ENCODE measurements around the gene IGSF9.
A peak's percentile ranks its signal among the peaks of the same experiment; 100 is the strongest.
"Not testable (repeated sequence)": the region's sequence is repeated elsewhere in the genome, so short reads cannot be mapped to it uniquely, and the experiment has no call there.

IGSF9 gene

DNA sequence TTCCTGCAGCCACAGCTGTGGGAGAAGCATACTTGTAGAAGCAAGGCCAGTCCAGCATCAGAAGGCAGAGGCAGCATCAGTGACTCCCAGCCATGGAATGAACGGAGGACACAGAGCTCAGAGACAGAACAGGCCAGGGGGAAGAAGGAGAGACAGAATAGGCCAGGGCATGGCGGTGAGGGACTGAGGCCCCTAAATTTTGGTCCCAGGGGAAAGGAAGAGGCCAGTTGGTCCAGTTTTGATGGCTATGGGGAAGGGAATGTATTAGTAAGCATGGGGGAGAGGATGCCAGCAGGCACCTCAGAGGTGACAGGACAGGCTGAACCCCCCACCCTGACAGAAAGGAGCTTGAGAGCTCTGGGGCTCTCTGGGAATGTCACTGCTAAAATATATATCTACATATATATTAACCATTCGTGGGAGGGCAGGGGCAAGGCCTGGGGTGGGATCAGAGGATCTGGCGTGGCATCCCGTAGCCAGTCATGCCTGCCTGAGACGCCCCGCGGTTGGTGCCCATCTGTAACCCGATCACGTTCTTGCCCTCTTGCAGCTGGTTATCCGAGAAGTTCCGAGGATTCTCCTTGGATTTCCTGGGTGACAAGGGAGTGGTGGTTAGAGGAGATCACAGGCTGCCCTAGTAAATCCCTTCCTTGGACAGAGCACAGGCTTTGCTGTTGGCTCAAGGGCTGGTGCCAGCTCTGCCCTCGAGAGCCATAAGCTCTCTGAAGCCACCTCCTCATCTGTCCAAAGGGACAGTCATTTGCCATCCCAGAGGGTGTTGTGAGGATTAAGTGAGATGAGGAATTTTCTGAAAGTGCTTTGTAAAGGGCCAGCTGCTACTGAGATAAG, 26.8 kb downstream of the IGSF9 start:
- no peak for DNase-seq

DNA sequence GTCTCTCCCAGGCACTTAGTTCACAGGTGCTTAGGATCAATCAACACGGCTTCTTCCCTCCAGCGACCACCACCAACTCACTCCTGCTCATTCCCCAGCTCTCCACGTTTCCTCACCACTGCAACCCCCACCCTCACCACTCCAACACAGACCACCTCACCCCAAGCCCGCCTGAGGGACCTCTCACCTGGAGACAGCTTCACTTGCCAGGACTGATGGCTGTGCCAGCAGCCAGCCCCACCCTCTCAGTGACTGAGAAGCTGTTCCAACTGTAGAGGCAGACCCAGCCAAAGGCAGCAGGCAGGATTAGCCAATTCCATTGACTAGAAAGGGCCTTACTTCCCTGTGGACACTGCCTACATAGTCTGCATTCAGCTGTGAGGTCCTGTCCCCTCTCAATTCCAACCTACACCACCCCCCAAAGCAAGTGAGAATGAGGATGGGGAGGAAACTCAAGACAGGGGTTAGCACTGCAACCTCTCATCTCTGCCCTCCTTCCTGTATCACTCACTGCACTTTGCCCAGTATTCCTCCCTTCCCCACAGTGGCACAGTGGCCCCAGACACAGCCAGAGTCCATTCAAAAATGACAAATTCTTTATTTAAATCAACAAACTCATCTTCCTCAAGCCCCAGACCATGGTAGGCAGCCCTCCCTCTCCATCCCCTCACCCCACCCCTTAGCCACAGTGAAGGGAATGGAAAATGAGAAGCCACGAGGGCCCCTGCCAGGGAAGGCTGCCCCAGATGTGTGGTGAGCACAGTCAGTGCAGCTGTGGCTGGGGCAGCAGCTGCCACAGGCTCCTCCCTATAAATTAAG, 27.7 kb downstream of the IGSF9 start:
- DNase-seq, result no peak

- peak; percentile 92 for DNase-seq
Measured at GRCh38 chr1:159916242-159917051, 29.0 kb downstream of the IGSF9 start.

GRCh38 chr1:159915571-159916241, 29.7 kb downstream of the IGSF9 start:
- DNase-seq, result no peak

DNA sequence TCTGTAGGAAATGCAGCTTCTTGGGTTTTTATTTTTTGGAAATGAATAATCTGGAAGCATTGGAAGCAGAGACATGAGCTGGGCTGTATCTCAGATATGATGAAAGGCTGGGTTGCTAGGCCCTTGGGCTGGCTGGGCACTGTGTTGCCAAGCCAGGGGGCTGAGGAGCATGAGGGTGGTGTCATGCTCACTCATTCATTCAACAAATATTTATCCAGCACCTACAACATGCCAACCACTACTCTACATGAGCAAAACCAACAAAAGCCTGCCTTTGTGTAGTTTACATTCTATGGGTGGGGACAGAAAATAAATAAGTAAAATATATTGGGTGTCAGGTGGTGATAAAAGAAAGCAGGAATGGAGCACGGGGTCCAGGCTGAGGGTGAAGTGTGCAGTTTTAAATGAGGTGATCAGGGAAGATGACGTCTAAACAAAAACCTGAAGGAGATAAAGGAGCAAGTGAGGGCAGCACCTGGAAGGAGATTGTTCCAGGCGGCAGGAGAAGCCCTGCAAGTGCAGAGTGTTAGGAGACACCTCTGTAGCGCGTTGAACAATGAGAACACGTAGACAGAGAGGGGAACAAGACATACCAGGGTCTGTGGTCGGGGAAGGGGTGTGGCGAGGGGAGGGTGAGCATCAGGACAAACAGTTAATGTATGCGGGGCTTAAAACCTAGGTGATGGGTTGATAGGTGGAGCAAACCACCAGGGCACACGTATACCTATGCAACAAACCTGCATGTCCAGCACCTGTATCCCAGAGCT, 31.0 kb downstream of the IGSF9 start:
- DNase-seq, result no peak

DNA sequence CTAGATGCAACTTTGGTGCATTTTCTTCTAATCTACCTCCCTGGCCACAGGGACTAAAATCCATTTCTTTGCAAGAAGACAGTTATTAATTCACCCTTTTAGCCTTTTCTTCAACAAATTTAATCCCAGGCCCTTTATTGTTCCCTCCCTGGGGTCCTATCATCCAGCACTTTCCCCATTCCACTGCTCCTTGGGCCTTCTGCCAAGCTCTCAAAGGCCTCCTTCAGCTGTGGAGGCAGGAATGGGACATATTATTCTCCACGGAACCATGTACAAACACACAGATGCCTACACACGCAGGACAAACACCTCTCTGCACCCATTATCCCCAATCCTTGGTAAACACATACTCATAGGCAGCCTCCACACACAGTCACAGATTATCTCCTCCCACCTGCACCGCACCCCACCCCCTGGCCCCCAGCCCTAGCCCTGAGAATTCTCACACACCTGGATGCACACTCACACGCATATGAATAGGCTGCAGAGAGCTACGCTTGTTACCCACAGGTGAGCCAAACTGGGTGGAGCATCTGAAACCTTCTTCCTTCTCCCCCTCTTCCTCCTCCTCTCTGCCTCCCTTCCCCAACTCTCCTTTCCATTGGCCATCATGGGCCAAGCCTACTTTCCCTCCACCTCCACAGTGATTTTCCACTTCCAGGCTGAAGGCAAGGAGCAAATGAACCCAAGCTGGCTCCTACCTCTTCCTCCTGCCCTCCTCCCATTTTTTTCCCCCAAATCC, 31.8 kb downstream of the IGSF9 start:
- DNase-seq, result no peak

DNA sequence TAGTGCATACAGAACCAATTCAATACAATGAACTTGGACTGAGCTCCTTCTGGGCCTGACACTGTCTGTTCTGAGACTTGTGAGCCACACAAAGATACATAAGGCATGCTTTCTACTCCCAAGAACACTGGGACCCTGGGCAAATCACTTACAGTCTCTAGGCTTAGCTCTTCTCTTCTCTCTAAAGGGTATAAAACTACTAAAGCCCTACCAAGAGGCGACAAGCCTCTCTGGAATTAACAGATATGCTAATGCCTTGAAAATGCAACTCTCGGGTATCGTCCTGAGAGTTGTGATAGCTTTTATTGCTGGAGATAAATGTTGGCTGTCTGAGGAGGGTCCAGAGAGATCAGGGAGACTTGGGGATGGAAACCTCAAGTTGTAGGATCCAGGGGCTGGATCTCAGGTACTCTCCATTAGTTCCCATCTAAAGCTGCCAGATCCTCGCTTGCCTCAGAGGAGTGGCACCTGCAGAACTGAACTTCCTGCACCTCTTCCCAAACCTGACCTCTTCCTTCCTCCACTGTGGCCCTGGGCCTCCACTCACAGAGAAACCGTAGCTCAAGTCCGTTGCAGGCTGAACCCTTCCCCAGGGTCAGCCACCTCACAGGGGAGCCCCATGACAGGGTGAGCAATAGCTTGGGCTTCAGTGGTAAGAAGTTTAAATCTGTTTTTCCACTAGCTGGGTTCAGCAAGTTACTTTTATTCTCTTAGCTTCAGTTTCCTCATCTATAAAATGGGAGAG, 33.9 kb downstream of the IGSF9 start:
- no peak for DNase-seq

- no peak for DNase-seq
Measured at GRCh38 chr1:159908031-159908940, 37.1 kb downstream of the IGSF9 start.

- DNase-seq, result no peak
Measured at GRCh38 chr1:159906960-159907359, 38.5 kb downstream of the IGSF9 start.

DNA sequence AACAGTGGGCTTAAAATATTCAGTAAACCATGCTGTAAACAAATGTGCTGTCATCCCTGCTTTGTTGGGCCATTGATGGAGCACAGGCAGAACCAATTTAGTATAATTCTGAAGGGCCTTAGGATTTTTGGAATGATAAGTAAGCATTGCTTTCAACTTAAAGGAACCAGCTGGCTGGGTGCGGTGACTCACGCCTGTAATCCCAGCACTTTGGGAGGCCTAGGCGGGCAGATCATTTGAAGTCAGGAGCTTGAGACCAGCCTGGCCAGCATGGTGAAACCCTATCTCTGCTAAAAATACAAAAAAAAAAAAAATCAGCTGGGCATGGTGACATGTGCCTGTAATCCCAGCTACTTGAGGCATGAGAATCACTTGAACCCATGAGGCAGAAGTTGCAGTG, 41.4 kb downstream of the IGSF9 start:
- not testable (repeated sequence) for DNase-seq

DNA sequence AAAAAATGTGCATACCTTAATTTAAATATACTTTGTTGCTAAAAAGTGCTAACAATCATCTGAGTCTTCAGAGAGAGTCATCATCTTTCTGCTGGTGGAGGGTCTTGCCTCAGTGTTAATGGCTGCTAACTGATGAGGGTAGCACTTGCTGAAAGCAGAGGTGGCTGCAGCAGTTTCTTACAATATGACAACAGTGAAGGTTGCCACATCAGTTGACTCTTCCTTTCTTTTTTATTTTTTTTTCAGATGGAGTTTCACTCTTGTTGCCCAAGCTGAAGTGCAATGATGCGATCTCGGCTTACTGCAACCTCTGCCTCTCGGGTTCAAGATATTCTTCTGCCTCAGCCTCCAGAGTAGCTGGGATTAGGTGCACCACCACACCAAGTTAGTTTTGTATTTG, 42.9 kb downstream of the IGSF9 start:
- DNase-seq, result no peak

GRCh38 chr1:159900755-159901360, 44.6 kb downstream of the IGSF9 start:
- no peak for DNase-seq

GRCh38 chr1:159900086-159900680, 45.2 kb downstream of the IGSF9 start, which contains the start of gene CFAP45:
Gene CFAP45, minus strand, starts transcription at chr1:159900165. Its CDS starts 67 bp downstream, at chr1:159900098.
- peak; percentile 67 for DNase-seq

DNA sequence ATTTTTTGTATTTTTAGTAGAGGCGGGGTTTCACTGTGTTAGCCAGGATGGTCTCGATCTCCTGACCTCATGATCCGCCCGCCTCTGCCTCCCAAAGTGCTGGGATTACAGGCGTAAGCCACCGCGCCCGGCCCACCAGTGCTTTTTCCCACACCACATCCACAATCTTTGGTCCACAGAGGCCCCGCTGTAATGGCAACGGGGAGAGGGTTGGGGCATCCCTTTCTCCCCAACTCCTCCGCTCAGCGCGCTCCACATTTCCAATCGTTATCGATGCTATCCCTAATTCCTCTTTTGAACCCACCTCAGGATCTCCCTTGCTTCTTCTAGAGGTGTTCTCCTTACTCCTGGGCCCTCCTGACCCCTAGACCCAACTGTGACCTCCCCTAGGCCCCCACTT, 45.8 kb downstream of the IGSF9 start:
- not testable (repeated sequence) for DNase-seq

- no peak for DNase-seq
Measured at GRCh38 chr1:159898527-159898926, 46.9 kb downstream of the IGSF9 start.

DNA sequence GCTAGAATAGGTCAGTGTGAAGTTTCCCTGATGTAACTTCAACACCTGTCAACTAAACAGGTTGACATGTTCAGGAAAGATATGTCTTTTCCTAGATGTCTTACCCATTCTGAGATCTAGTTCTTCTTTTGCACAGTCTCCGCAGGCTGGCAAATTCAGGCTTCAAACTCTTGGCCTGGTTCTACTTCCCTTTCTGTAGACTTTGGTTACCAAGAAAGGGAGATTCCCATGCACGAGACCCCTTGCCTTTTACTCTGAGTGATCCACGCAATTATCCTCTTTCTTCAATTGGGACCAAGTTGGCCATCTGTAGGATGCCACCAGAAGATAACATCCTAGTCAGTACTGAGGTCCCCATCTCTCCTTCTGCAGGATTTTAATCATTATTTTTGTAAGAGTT, 47.5 kb downstream of the IGSF9 start:
- no peak for DNase-seq

DNA sequence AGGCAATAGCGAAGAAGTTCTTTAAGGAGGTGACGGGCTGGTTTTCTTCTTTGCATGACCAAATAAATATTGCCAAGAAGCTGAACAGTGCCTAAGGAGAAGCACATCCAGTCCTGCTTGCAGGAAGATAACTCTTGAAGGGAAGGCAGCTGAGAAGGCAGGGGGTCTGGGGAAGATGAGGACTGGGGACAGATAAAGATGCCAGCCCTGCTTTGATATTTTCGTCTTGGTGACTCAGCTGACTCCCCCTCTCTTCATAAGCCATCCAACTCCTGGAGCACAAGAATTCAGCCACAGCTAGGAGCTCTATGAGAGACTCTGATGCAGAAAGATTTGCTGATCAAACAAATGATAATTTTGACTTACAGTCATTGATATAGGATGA, 48.9 kb downstream of the IGSF9 start:
- DNase-seq, result no peak

DNA sequence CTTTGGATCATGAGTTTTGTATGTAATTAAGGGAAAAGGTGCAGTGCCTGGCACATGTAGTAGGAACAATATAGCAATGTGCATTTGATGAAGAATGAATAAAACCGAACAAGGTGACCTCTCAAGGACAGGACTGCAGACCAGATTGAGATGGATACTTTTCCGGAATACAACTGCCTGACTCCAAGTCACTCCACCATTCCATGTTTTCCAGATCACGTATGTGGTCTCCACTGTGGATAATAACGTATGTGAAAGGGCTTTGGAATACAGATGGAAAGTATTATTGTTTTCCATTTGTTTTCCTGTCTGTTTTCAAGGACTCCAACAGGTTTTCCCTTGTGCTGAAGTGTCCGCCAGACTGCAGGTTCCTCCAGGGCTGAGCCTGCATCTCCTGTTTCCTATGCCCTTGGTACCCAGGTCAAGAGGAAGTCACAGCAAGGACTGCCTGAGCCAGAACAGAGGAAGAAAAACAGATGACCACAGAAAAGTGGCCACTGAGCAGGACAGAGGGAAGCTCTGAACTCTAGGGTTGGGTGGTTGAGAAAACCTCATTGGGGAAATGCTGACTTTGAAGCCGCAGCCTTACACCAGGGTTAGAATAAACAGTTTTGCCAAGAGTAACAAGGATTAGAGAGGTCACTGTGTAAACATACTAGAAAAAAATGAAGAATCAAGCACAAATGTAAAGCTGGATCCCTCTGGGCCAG, 49.4 kb downstream of the IGSF9 start:
- DNase-seq, result peak; percentile 31

Data from fibroblast of skin of right quadriceps (primary cell).